ENCODE results near the gene ATF7IP2. TPM values are rescaled to one million over a fixed set of nuclear protein-coding genes. Genes with fewer than 3 reads are reported as not detected.

Gene ATF7IP2
- total RNA-seq, 6 experiments from 2014 or later: 13.0 to 42.8 (median 24.0) TPM

DNA sequence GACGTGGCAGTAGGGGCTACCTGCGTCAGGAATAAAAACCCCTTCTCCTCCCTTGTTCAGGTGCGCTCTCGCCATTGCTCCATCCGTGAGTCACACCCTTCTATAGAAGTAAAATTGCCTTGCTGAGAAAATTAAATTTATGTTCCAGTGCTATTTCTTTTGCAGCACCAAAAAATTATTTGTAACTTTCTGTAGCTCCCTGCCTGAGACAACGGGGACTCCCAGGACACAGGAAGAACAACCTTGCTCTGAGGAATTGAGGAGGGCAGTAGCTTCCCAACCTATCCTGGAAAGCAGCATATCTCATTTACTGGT, 109.1 kb downstream of the ATF7IP2 start:
- no peak for DNase-seq
- TF ChIP-seq, protein P1, sequence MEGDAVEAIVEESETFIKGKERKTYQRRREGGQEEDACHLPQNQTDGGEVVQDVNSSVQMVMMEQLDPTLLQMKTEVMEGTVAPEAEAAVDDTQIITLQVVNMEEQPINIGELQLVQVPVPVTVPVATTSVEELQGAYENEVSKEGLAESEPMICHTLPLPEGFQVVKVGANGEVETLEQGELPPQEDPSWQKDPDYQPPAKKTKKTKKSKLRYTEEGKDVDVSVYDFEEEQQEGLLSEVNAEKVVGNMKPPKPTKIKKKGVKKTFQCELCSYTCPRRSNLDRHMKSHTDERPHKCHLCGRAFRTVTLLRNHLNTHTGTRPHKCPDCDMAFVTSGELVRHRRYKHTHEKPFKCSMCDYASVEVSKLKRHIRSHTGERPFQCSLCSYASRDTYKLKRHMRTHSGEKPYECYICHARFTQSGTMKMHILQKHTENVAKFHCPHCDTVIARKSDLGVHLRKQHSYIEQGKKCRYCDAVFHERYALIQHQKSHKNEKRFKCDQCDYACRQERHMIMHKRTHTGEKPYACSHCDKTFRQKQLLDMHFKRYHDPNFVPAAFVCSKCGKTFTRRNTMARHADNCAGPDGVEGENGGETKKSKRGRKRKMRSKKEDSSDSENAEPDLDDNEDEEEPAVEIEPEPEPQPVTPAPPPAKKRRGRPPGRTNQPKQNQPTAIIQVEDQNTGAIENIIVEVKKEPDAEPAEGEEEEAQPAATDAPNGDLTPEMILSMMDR (IDR thresholded peaks at IDR 0.05): no peak
- no peak for TF ChIP-seq POLR2A (IDR thresholded peaks at IDR 0.05)
- WGBS (ENCODE audit: insufficient coverage, low coverage, low lambda C conversion rate, missing lambda C conversion rate): 96% methylated on average over 5 of the region's 6 CpGs
- H3K9me3 ChIP-seq: peaks cover 0 to 5% (median 0%) of the 10 kb centered on the region in 4 donors
- intact Hi-C loops (cut with DNase I): no loop called here
- no peak overlapping the region for H3K4me3 ChIP-seq
- H3K27me3 ChIP-seq: no peaks in the 10 kb centered on the region
- H3K4me1 ChIP-seq: no peaks in the 10 kb centered on the region
- no peak overlapping the region for H3K27ac ChIP-seq
- no peak for ATAC-seq
- no peaks in the 10 kb centered on the region for H3K36me3 ChIP-seq

DNA sequence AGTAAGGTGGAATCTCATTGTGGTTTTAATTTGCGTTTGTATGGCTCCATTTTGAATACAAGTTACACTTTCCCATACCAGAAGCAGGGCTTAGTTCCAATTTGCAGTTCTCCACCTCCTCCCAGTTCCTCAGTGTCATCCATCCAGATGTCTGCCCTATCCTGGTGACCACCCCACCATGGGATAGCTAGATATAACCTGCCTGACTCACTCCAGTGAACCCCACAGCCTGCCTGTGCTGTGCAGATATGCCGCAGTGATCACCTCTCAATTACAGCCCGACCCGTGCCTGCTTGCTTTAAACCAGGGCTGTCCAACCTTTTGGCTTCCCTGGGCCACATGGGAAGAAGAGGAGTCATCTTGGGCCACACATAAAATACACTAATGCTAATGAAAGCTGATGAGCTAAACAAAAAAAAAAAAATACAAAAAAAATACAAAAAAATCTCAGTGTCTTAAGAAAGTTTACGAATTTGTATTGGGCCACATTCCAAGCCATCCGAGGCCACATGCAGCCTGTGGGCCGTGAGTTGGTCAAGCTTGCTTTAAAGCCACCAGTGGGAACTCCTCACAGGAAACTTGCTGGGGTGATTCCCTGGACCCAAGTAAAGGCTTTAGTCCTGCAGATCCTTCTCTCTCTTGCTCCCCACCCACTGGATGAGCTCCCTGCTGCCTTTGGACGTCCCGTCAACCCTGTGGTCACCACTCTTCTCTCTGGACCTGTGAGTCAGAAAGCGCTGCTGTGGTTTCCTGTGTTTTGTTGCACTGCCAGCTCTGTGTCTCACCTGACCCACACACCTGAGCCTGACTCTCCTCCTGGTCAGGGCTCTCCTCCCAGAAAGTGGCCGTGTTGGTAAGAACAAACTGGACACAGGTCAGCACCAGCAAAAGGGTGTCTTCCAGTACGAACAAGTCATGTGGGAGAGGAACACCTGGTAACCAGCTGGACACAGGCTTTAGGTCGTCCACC, 111.6 kb downstream of the ATF7IP2 start:
- no peak overlapping the region for H3K4me3 ChIP-seq
- DNase-seq: no peak
- peak in 3 of 4 donors; percentile 19 to 28 (median 27) for ATAC-seq
- TF ChIP-seq, protein P1 (IDR thresholded peaks at IDR 0.05): no peak
- no peak for TF ChIP-seq POLR2A (IDR thresholded peaks at IDR 0.05)
- 77% methylated on average over 9 of the region's 13 CpGs for WGBS (ENCODE audit: insufficient coverage, low coverage, low lambda C conversion rate, missing lambda C conversion rate)
- intact Hi-C loops (cut with DNase I): no loop called here
- H3K9me3 ChIP-seq: peaks cover 0 to 5% (median 0%) of the 10 kb centered on the region in 4 donors
- H3K36me3 ChIP-seq: no peaks in the 10 kb centered on the region
- no peaks in the 10 kb centered on the region for H3K27me3 ChIP-seq
- H3K27ac ChIP-seq: no peak overlapping the region
- no peaks in the 10 kb centered on the region for H3K4me1 ChIP-seq

DNA sequence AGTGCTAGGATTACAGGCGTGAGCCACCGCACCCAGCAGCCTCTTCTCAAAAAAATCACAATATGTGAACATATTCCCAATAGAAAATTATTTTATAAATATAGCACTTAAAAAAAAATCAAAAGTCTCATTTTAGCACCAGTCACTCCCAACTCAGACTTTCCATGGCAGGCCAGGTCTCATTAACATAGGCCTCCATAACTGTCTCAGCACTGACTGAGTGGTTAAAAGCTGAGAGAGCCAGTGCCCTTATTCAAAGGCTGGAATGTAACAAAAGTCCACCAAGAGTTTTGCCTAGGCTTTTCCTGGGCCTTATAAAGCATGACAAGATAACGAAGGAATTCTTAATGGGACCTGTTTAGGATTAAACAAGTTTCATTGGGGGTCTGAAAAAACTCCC, 114.7 kb downstream of the ATF7IP2 start:
- Histone ChIP-seq H3K27ac (no peak overlapping the region), H3K27me3 (no peaks in the 10 kb centered on the region), H3K36me3 (no peaks in the 10 kb centered on the region), H3K4me3 (no peak overlapping the region), H3K9me3 (no peaks in the 10 kb centered on the region), H3K4me1 (no peaks in the 10 kb centered on the region)
- no peak for TF ChIP-seq POLR2A (IDR thresholded peaks at IDR 0.05)
- TF ChIP-seq, protein P1 (IDR thresholded peaks at IDR 0.05): no peak
- 92% methylated on average over 3 of the region's 3 CpGs for WGBS (ENCODE audit: insufficient coverage, low coverage, low lambda C conversion rate, missing lambda C conversion rate)
- DNase-seq (no peak), ATAC-seq (no peak)
- intact Hi-C loops (cut with DNase I): loop anchor here in 1 of 2 donors (10.0 kb wide), 1 partner anchor 246 kb away; no protein-coding TSS in a partner anchor

DNA sequence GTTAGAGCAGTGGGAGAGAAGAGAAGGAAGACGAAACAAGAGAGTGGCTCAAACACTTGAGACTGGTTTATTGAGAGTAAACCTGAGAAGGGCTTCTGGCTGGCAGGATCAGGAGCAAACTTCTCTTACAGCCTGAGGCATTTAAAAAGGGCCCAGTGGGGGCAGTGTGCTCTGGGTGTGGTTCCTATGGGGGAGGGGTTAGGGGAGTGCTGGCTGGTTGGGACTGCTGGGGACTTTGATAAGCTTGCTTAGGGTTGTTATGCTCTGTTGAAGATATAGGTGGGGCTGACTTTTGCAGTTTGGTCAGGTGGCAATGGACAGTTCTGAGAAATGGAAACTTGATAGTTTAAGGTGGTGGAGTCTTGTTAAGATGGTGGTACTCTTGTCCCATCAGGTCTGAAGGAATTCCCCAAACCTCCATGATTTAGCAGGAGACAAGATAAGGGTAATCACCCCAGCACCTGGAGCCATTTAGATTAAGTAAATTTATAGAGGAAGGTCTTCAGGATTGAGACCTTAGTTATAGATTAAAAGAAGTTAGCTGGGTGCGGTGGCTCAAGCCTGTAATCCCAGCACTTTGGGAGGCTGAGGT, 115.3 kb downstream of the ATF7IP2 start:
- 100% methylated on average over 1 of the region's 2 CpGs for WGBS (ENCODE audit: insufficient coverage, low coverage, low lambda C conversion rate, missing lambda C conversion rate)
- TF ChIP-seq POLR2A (IDR thresholded peaks at IDR 0.05): no peak
- TF ChIP-seq, protein P1 (IDR thresholded peaks at IDR 0.05): no peak
- intact Hi-C loops (cut with DNase I): loop anchor here in 1 of 2 donors (10.0 kb wide), 1 partner anchor 246 kb away; no protein-coding TSS in a partner anchor

More for the DNA sequence above, 115.3 kb downstream of the ATF7IP2 start:
- ATAC-seq (peak in 1 of 4 donors; percentile 20), DNase-seq (no peak)
- Histone ChIP-seq H3K4me1 (no peaks in the 10 kb centered on the region), H3K27ac (no peak overlapping the region), H3K36me3 (no peaks in the 10 kb centered on the region), H3K4me3 (no peak overlapping the region), H3K27me3 (no peaks in the 10 kb centered on the region), H3K9me3 (no peaks in the 10 kb centered on the region)
